Mucosa of descending colon (tissue), 3 donors: ENCODE measurements around the gene KANSL2. TPM values are rescaled to one million over a fixed set of nuclear protein-coding genes. Genes with fewer than 3 reads are reported as not detected.
"Not testable (repeated sequence)": the region's sequence is repeated elsewhere in the genome, so short reads cannot be mapped to it uniquely, and the experiment has no call there.

Experiments
- ATAC-seq: fragments of 200-7000 bp; cut with Tn5 transposase; one replicate; pipeline ENCODE4 v1.9.1; 2020; ENCODE audit warnings: mild to moderate bottlenecking, moderate library complexity
- DNase-seq, 3 donors: peaks; one replicate each; pipeline ENCODE4 v3.0.0-alpha.2; 2020
- H3K36me3 ChIP-seq: fragments of 200-600 bp; one replicate; pipeline ENCODE4 v1.8.0; 2021; ENCODE audit warnings: low read depth, mild to moderate bottlenecking
- H3K4me1 ChIP-seq: fragments of 200-600 bp; one replicate; pipeline ENCODE4 v1.8.0; 2021; ENCODE audit warnings: low read depth, mild to moderate bottlenecking
- H3K4me3 ChIP-seq: fragments of 200-600 bp; one replicate; pipeline ENCODE4 v1.8.0; 2021; ENCODE audit warnings: mild to moderate bottlenecking
- H3K9me3 ChIP-seq: fragments of 200-600 bp; one replicate; pipeline ENCODE4 v1.8.0; 2021; ENCODE audit warnings: mild to moderate bottlenecking
- CTCF ChIP-seq: fragments of 200-600 bp; IDR thresholded peaks from one replicate; pipeline ENCODE4 v1.8.0; 2022; ENCODE audit warnings: antibody characterized with exemption, mild to moderate bottlenecking
- intact Hi-C, 2 donors: fragments of 100-400 bp; cut with DNase I in 1 of 2; cut with micrococcal nuclease in 1 of 2; formaldehyde crosslinking; loops; one replicate each; pipeline versions ENCODE4 v1.11.0 to v1.11.1; 2022; cut with DNase I, micrococcal nuclease
- total RNA-seq, 3 donors: library from RNA; stranded (reverse); fragmentation: NEBNext Ultra II Directional in 2 of 3; extraction: Animal tissue kit (Norgen Biotek cat#: 25700) in 2 of 3; gene quantifications; one replicate each; pipeline versions ENCODE4 v1.2.1 to v1.2.4, GENCODE V29; 2021 to 2023
- donor health status: DM: no; HTN: no; CAD: no; lungs with moderate emphysema.
- donor health status: DM: no; HTN: no; CAD: no.
- donor health status: DM: no; HTN: yes; CAD: no.

KANSL2 gene
- total RNA-seq, 3 donors from 2014 or later, result 18.3 to 25.8 (median 22.6) TPM

GRCh38 chr12:48640428-48640827 is 41.6 kb downstream of the KANSL2 start:
- DNase-seq (no peak), ATAC-seq (no peak)
- Histone ChIP-seq H3K4me1 (no peaks in the 10 kb centered on the region), H3K9me3 (no peaks in the 10 kb centered on the region), H3K4me3 (no peak overlapping the region), H3K36me3 (no peaks in the 10 kb centered on the region)
- intact Hi-C loops, result no loop called here
- no peak for TF ChIP-seq CTCF

- Histone ChIP-seq H3K9me3 (no peaks in the 10 kb centered on the region), H3K4me1 (no peaks in the 10 kb centered on the region), H3K36me3 (no peaks in the 10 kb centered on the region), H3K4me3 (no peak overlapping the region)
- no peak for DNase-seq
- no peak for ATAC-seq
- TF ChIP-seq CTCF, result no peak
- intact Hi-C loops, result no loop called here
These were observed 51.0 kb downstream of the KANSL2 start for GRCh38 chr12:48631071-48631470.

GRCh38 chr12:48630346-48630745 is 51.7 kb downstream of the KANSL2 start:
- Histone ChIP-seq H3K36me3 (no peaks in the 10 kb centered on the region), H3K4me1 (no peaks in the 10 kb centered on the region), H3K4me3 (no peak overlapping the region), H3K9me3 (no peaks in the 10 kb centered on the region)
- ATAC-seq, result no peak
- DNase-seq, result no peak
- intact Hi-C loops, result no loop called here
- TF ChIP-seq CTCF, result no peak

- TF ChIP-seq CTCF, result no peak
- DNase-seq (no peak), ATAC-seq (no peak)
- no peaks in the 10 kb centered on the region for H3K9me3 ChIP-seq
- no peaks in the 10 kb centered on the region for H3K36me3 ChIP-seq
- intact Hi-C loops, result no loop called here
- no peak overlapping the region for H3K4me3 ChIP-seq
- H3K4me1 ChIP-seq, result no peaks in the 10 kb centered on the region
These were observed 52.5 kb downstream of the KANSL2 start for GRCh38 chr12:48629541-48629940.

- intact Hi-C loops, result no loop called here
- H3K36me3 ChIP-seq, result no peaks in the 10 kb centered on the region
- TF ChIP-seq CTCF, result no peak
- ATAC-seq (no peak), DNase-seq (no peak)
- peaks cover 4% of the 10 kb centered on the region for H3K9me3 ChIP-seq
- no peak overlapping the region for H3K4me3 ChIP-seq
- H3K4me1 ChIP-seq, result no peaks in the 10 kb centered on the region
These were observed 54.5 kb downstream of the KANSL2 start for GRCh38 chr12:48627556-48627955.

- ATAC-seq, DNase-seq, H3K36me3 ChIP-seq, H3K4me1 ChIP-seq, H3K9me3 ChIP-seq, H3K4me3 ChIP-seq, intact Hi-C loops: not testable (repeated sequence)
These were observed 59.0 kb downstream of the KANSL2 start for GRCh38 chr12:48622997-48623396.
